ENCODE measurements around the gene GALC.
"Not testable (repeated sequence)": the region's sequence is repeated elsewhere in the genome, so short reads cannot be mapped to it uniquely, and the experiment has no call there.

GALC gene

DNA sequence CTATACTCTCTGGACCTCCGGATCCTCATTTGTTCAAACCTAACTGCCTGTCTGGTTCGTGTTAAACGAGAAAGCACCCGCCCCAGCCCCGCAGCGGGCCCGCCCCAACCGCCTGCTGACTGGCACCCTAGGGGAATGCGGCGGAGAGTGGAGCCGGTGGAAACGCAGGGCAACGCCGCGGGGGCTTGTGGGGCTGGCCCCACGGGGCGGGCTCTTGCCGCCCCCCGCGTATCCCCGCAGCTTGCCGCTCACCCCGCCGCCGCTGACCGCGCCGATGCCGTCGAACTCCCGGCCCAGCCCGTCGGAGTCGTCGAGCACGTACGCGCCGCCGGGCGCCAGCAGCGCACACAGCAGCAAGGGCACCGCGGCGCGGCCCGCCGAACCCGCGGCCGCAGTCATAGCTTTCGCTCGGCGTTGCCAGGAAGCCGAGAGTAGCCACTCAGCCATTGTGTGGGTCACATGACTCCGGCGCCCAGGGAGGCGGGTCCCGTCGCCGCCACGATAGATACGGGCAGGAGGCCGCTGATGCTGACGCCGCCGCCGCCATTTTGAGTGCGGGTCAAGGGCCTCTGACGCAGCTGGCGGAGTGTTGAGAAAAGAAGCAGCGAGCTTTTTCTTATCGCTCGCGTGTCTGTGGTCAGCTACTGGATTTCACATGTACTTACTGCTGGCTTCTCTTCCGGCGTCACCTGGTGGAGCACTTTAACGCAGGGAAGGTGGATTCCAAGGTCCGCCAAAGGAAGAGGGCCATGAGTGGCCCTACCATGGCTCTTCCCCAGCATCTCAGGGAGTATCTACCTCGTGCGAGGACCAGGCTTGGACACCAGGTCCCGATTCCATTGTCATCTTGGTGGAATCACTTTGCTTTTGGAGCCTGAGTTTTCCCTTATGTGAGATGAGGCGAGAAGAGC lies at the start of gene GALC:
Gene GALC (minus strand): TSS at position 465 of the 911 bp plus-strand sequence. CDS start 18 bp downstream, at position 447.
- DNase-seq (ENCODE audit: low read depth in 1 of 2, low spot score in 1 of 2), result peak; percentile 78 to 87
- in situ Hi-C loops (cut with HindIII; ENCODE audit: low pct_unique_long_range_greater_than_20kb, low sequenced_read_pairs), result no loop called here
- no peak for TF ChIP-seq JUND (IDR thresholded peaks at IDR 0.05; ENCODE audit: low read depth)

DNA sequence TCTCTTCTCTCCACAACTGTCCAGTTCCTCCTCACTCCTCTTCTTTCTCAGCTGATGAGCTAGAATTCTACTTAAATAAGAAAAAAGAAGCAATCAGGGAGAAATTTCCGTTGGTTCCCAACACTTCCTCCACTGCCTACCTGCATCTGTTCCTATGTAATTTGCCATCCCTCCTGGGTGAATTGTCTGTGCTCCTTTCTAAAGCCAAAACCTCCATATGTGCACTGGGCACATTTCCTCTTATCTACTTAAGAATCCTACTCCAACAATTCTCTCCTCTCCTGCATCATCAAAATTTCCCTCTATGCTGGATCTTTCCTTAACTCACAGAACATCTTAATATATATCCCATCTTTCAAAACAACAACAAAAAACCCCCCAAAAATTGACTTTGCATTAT lies 47.2 kb upstream of the GALC start:
- in situ Hi-C loops (cut with HindIII; ENCODE audit: low pct_unique_long_range_greater_than_20kb, low sequenced_read_pairs), result no loop called here
- no peak for DNase-seq (ENCODE audit: low read depth in 1 of 2, low spot score in 1 of 2)
- no peak for TF ChIP-seq JUND (IDR thresholded peaks at IDR 0.05; ENCODE audit: low read depth)

DNA sequence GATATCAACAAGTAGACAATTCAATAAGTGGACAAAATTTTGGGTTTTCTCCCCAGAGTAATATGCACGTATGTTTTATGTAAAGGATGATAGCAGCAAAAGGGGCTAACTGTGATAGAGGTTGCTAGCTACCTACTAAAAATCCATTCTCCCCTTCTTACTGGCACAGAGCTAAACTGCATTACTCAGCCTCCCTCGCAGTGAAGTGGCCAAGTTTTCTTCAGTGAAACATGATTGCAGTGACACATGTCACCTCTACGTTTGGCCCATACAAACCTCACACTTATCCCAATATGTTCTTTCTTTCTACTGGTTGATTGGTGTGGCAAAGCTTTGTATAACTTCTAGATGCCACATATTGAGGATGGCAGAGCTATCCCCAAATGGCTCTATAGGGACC lies 46.2 kb upstream of the GALC start:
- no peak for DNase-seq (ENCODE audit: low read depth in 1 of 2, low spot score in 1 of 2)
- in situ Hi-C loops (cut with HindIII; ENCODE audit: low pct_unique_long_range_greater_than_20kb, low sequenced_read_pairs), result no loop called here
- no peak for TF ChIP-seq JUND (IDR thresholded peaks at IDR 0.05; ENCODE audit: low read depth)

DNA sequence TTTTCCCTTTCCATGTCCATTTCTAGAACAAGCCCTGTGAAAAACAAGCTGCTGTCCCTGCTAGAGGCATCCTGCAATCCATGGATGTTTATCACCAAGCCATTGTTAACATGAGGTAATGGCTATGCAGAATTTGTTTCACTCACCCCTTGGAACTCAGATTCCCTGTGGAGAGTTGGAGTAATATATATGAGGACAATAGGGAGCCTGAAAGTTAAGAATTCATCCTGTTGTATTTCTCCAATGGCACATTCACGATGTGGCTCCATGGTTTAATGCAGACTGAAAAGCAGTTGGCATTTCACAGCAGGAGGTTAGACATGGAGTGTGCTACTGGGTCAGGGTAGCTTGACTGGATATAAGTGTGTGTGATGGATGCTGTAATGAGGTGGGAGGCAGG lies 44.3 kb upstream of the GALC start:
- DNase-seq (ENCODE audit: low read depth in 1 of 2, low spot score in 1 of 2), result no peak
- TF ChIP-seq JUND (IDR thresholded peaks at IDR 0.05; ENCODE audit: low read depth), result no peak
- in situ Hi-C loops (cut with HindIII; ENCODE audit: low pct_unique_long_range_greater_than_20kb, low sequenced_read_pairs), result no loop called here

DNA sequence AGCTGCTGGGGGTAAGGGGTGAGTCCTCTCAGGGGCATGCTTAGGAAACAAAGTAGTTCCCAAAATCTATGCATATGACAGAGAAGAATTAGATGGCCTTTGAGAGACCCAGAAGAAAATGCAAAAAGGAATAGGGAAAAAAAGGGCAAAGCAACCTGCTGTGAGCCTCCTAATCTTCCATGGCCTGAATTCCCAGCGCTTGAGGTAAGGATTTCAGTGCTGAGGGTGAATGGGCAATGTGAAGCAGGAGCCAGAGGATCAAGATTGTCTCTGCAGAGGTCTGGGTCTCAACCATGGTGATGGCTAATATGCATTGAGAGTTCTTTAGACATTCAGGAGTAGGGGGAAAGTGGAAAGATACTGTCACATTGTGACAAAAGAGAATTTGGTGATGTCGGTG lies 43.4 kb upstream of the GALC start:
- in situ Hi-C loops (cut with HindIII; ENCODE audit: low pct_unique_long_range_greater_than_20kb, low sequenced_read_pairs), result no loop called here
- no peak for DNase-seq (ENCODE audit: low read depth in 1 of 2, low spot score in 1 of 2)
- TF ChIP-seq JUND (IDR thresholded peaks at IDR 0.05; ENCODE audit: low read depth), result no peak

DNA sequence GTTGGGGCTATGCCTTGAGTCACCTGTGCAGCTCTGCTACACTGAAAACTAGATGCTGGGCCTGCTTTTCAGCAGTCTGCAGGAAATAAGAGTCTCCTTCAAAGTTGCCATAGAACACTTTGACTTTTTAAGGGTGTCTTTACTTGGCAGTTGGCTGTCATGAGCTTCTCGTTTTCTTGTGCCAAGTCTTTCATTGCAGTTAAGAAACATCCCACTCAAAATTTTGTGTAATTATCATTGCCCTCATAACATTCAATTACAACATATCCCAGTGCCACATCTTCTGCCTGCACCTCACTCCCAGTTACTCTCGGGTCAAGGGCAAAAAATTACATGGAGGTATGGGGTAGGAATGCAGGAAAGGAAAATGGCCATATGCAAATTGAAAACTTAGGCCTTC lies 41.1 kb upstream of the GALC start:
- in situ Hi-C loops (cut with HindIII; ENCODE audit: low pct_unique_long_range_greater_than_20kb, low sequenced_read_pairs), result no loop called here
- TF ChIP-seq JUND (IDR thresholded peaks at IDR 0.05; ENCODE audit: low read depth), result no peak
- no peak for DNase-seq (ENCODE audit: low read depth in 1 of 2, low spot score in 1 of 2)

DNA sequence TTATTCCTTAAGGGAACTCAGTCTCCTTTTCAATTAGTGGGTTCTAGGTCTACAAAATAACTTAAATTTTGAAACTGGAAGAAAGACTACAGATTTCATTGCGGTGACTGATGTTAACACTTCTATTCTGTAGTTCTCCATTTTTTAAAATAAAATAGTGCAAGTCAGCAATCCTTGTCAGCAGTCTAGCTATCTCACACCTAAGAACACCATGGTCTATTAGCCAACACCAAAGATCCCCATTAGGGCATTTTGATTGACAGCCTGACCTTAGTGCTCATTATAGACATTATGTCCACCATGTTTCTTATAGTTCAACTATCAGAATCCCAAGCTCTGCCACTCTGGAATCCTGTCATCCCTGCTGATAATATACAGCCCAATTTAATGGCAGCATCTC lies 39.4 kb upstream of the GALC start:
- TF ChIP-seq JUND (IDR thresholded peaks at IDR 0.05; ENCODE audit: low read depth), result no peak
- DNase-seq (ENCODE audit: low read depth in 1 of 2, low spot score in 1 of 2), result no peak
- in situ Hi-C loops (cut with HindIII; ENCODE audit: low pct_unique_long_range_greater_than_20kb, low sequenced_read_pairs), result no loop called here

DNA sequence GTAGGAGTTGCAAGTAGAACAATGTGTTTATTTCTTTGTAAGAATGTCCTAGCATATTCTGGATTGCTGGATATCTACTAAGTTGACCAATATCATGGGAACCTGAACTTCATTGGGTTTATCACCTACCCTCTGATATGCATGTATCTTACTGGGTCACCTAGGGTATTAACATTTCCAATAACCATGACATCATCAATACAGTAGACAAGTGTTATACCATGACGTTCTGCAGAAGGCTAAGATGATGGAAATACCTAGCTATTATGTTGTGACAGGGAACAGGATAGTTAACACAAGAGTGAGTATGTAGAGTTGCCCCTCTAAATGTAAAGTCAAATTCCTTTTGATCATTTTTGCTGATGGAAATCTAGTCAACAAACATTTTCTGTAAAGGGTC lies 37.9 kb upstream of the GALC start:
- no peak for TF ChIP-seq JUND (IDR thresholded peaks at IDR 0.05; ENCODE audit: low read depth)
- in situ Hi-C loops (cut with HindIII; ENCODE audit: low pct_unique_long_range_greater_than_20kb, low sequenced_read_pairs), result no loop called here
- no peak for DNase-seq (ENCODE audit: low read depth in 1 of 2, low spot score in 1 of 2)

DNA sequence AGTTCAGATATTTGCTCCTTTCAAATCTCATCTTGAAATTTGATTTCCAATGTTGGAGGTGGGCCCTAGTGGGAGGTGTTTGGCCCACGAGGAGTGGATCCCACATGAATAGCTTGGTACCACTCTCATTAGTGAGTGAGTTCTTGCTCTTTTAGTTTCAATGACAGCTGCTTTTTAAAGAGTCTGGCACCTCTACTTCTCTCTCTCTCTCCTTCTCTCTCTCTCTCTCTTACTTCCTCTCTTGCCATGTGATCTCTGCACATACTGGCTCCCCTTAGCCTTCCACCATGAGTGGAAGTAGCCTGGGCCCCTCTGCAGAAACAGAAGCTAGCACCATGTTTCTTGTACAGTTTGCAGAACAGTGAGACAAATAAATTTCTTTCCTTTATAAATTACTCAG lies 37.1 kb upstream of the GALC start:
- in situ Hi-C loops (cut with HindIII; ENCODE audit: low pct_unique_long_range_greater_than_20kb, low sequenced_read_pairs), result no loop called here
- TF ChIP-seq JUND (IDR thresholded peaks at IDR 0.05; ENCODE audit: low read depth), result no peak
- DNase-seq (ENCODE audit: low read depth in 1 of 2, low spot score in 1 of 2), result no peak

DNA sequence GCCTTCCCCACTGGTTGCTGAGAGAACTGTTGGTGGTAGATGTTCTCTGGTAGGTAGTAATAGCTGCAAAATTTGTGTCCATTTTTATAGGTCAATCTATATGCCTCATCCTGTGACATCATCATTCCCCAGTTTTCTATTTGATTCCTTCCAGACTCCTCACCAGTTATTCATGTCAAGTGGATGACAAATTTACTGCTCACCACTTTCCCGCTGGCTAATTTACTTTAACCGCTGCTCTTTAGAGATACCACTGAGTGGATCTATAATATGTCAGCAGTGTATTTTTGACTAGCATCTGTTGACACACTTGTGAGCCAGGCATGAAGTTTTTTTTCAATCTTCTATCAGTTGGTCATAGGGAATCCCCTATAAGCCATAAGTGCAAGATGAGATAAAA lies 36.5 kb upstream of the GALC start:
- no peak for TF ChIP-seq JUND (IDR thresholded peaks at IDR 0.05; ENCODE audit: low read depth)
- no peak for DNase-seq (ENCODE audit: low read depth in 1 of 2, low spot score in 1 of 2)
- in situ Hi-C loops (cut with HindIII; ENCODE audit: low pct_unique_long_range_greater_than_20kb, low sequenced_read_pairs), result no loop called here

DNA sequence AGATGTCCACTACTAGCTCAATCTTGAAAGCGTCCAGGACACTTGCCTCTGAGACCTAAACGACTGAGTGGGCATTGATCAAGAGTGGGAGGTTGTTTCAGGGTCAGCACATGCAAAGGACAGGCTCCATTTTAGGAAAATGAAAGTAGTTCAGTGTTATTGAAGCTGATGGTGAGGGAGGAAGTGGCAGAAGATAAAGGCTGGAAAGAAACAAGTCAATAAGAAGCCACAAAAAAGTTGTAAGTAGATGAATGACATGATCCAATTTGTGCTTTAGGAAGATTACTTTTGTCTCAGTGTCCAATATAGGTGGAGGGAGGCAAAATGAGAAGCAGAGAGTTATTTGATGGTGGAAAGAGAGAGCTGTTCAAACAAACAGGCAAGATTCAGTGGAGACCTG lies 33.9 kb upstream of the GALC start:
- TF ChIP-seq JUND (IDR thresholded peaks at IDR 0.05; ENCODE audit: low read depth), result no peak
- no peak for DNase-seq (ENCODE audit: low read depth in 1 of 2, low spot score in 1 of 2)
- in situ Hi-C loops (cut with HindIII; ENCODE audit: low pct_unique_long_range_greater_than_20kb, low sequenced_read_pairs), result no loop called here

DNA sequence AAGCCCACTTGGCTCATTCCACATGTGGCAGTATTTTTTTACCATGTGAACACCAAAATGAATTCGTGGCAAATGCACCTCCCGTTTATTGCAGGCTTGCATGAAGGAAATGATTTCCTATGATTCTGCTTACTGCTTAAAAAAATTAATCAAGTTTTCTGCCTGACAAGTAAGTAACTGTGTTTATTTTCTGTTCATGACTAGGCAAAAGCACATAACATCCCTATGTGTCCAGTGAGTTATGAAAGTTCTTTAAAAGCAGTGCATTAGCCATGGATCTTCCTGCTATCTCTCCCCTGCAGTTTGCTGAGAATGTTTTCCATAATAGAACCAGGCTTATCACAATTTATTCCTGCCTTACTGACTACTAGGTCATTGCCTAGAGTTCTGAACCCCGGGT lies 32.3 kb upstream of the GALC start:
- no peak for DNase-seq (ENCODE audit: low read depth in 1 of 2, low spot score in 1 of 2)
- TF ChIP-seq JUND (IDR thresholded peaks at IDR 0.05; ENCODE audit: low read depth), result no peak
- in situ Hi-C loops (cut with HindIII; ENCODE audit: low pct_unique_long_range_greater_than_20kb, low sequenced_read_pairs), result no loop called here

DNA sequence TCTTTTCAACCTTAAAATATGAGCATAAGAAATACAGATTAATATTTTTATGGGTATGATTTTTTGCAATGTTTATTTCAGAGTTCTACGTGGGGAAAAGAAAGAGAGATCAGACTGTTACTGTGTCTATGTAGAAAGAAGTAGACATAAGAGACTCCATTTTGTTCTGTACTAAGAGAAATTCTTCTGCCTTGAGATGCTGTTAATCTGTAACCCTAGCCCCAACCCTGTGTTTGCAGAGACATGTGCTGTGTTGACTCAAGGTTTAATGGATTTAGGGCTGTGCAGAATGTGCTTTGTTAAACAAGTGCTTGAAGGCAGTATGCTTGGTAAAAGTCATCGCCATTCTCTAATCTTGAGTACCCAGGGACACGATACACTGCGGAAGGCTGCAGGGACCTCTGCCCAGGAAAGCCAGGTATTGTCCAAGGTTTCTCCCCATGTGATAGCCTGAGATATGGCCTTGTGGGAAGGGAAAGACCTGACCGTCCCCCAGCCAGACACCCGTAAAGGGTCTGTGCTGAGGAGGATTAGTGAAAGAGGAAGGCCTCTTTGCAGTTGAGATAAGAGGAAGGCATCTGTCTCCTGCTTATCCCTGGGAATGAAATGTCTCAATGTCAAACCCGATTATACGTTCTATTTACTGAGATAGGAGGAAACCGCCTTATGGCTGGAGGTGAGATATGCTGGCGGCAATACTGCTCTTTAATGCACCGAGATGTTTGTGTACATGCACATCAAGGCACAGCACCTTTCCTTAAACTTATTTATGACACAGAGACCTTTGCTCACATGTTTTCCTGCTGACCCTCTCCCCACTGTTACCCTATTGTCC lies 31.5 kb upstream of the GALC start:
- in situ Hi-C loops (cut with HindIII; ENCODE audit: low pct_unique_long_range_greater_than_20kb, low sequenced_read_pairs); DNase-seq (ENCODE audit: low read depth in 1 of 2, low spot score in 1 of 2): not testable (repeated sequence)
